LNCaP clone FGC (cell line): ENCODE measurements around the gene STK32B.

Source experiments
- DNase-seq: peaks from one replicate; pipeline ENCODE4 v3.0.0-alpha.2; 2011; ENCODE audit warnings: low read depth
- H3K4me3 ChIP-seq: 2 replicates; pipeline ENCODE4 v1.5.1; 2011; ENCODE audit warnings: mild to moderate bottlenecking, low read depth, low read length, control low read depth
- CTCF ChIP-seq: IDR thresholded peaks from 2 replicates; pipeline ENCODE4 v1.5.1; 2012; ENCODE audit warnings: mild to moderate bottlenecking; ENCODE audit not compliant: control insufficient read depth, insufficient read depth; ENCODE audit errors: extremely low read depth

Gene STK32B

DNA sequence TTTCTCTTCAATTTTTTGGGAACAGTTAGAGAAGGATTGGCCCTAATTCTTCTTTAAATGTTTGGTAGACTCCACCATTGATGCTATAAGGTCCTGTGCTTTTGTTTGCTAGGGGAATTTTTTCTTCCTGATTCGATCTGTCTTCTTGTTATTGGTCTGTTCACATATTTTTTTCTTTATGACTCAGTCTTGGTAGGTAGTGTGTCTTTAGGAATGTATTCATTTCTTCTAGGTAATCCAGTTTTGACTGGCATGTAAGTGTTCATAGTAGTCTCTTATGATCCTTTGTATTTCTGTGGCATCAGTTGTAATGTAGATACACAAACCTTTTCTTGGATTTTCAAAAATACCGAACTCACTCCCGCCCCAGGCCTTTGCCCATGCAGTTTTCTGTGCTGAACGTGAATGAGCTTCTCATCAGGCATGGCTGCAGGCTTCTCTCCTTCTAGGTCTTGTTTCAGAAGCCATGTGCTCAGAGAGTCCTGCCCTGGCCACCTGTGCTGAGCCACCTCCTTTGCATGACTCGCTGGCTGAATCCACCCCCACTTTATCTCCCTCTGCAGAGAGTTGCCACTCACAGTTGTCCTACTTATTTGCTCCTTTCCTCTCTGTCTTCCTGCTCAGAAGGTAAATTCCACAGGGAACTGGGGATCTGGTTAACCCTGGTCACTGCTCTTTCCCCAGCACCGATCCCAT lies 67.0 kb downstream of the STK32B start:
- no peak for DNase-seq
- H3K4me3 ChIP-seq = no peak overlapping the region
- TF ChIP-seq CTCF = no peak

DNA sequence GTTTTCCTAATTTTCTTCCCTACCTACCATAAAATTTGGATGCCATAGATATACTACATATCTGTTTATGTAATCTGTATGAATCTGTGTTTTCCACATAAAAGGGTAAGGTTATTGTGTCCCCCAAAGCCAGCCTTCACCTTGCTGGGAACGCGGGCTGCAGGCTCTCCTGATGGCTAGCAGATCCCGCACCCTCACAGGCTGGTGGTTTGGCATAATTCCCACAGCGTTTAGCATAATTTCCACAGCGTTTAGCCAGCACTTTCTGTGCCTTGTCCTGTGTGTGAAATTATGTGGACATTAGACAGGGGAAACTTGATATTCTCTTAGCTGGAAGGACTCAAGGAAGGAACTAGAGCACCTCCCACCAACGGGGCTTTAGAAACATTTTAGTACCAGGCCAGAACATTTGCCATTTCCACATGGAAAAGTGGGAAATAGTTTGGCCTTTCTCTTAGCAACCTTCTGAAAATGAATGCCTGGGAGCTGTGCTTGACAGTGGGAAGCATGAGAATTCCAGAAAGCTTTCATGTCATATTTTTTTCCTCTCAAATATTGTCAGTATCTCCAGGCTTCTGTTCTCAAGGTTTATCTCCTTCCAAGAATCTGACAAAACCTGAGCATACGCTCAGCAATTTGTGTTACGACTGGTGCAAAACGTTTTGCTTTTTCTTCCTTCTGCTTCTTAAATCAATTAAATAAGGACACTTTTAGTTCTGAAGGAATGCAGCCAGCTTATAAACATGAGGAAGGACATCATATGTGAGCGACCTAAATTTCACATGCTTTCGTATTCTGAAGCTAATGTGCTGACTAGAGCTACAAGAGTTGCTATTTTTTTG lies 67.9 kb downstream of the STK32B start:
- no peak for DNase-seq
- no peak overlapping the region for H3K4me3 ChIP-seq
- no peak for TF ChIP-seq CTCF

DNA sequence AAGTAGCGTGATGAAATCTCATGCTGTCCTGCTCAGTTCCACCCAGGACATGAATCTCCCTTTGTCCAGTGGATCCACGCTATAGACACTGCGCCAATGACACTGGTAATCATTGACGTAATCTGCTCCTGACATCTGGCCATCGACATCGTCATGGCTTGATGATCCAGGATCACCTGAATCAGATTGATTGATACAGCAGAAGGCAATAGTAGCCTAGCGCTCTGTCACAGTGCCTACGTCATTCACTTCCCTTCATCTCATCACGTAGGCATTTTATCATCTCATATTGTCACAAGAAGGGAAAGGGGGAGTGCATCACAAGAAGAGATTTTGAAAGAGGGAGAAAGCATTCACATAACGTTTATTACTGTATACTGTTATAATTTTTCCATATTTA lies 68.8 kb downstream of the STK32B start:
- H3K4me3 ChIP-seq = no peak overlapping the region
- DNase-seq = no peak
- no peak for TF ChIP-seq CTCF

DNA sequence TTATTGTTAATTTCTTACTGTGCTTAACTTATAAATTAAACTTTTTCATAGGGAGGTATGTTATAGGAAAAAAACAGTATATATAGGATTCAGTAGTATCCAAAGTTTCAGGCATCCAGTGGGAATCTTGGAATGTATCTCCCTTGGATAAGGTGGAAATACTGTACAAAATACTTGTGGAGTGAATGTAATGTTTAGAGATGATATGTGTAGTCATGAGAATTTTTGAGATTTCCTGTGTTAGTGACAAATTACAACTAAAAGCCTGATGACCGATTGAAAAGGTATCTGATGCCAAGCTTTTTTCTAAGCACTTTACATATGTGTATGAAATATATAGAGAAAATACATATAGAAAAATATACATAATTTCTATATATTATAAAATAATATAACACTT lies 69.2 kb downstream of the STK32B start:
- no peak for DNase-seq
- H3K4me3 ChIP-seq = no peak overlapping the region

DNA sequence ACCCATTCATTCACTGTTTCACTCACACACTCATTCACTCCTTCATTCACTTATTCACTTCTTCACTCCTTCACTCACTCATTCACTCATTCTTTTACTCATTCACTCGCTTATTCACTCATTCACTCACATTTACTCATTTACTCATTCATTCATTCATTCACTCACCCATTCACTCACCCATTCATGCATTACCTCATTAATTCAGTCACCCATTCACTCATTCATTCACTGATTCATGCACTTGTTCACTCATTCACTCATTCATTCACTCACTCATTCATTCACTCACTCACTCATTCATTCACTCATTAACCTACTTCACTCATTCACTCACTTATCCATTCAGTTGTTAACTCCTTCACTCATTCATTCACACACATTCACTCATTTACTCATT lies 70.8 kb downstream of the STK32B start:
- no peak overlapping the region for H3K4me3 ChIP-seq
- no peak for TF ChIP-seq CTCF
- DNase-seq = no peak

More for the DNA sequence above, 69.2 kb downstream of the STK32B start:
- TF ChIP-seq CTCF = no peak

- no peak overlapping the region for H3K4me3 ChIP-seq
- no peak for TF ChIP-seq CTCF
- DNase-seq = no peak
Measured at GRCh38 chr4:5124876-5125275, 73.6 kb downstream of the STK32B start.
